HepG2 (cell line): Measurements from ENCODE around the gene FABP1. TPM values are rescaled to one million over a fixed set of nuclear protein-coding genes. Genes with fewer than 3 reads are reported as not detected.

ENCODE experiments used
- BRF2 ChIP-seq: sonication (generic); formaldehyde crosslinking; IDR thresholded peaks from 2 replicates; pipeline ENCODE4 v1.8.1; 2022; ENCODE audit warnings: mild to moderate bottlenecking, missing genetic modification reagents
- CBFB ChIP-seq: sonication (generic); formaldehyde crosslinking; IDR thresholded peaks from 2 replicates; pipeline ENCODE4 v1.4.0; 2020; ENCODE audit warnings: missing genetic modification reagents
- CTCF ChIP-seq: sonication (generic); formaldehyde crosslinking; IDR thresholded peaks from 2 replicates; pipeline ENCODE4 v1.5.0; 2020; ENCODE audit warnings: mild to moderate bottlenecking, missing genetic modification reagents, moderate library complexity
- FOSL2 ChIP-seq: sonication (generic); formaldehyde crosslinking; IDR thresholded peaks from 2 replicates; pipeline ENCODE4 v1.4.0; 2020; ENCODE audit warnings: missing genetic modification reagents
- IRF2 ChIP-seq: IDR thresholded peaks from 2 replicates; pipeline ENCODE4 v1.6.1; 2018; ENCODE audit warnings: missing genetic modification reagents, missing compliant biosample characterization
- KDM5A ChIP-seq: fragments of 200-600 bp; sonication (generic); IDR thresholded peaks from 2 replicates; pipeline ENCODE4 v1.7.0; 2018; ENCODE audit warnings: antibody characterized with exemption, mild to moderate bottlenecking, low read length, borderline replicate concordance
- LBX2 ChIP-seq: sonication (generic); formaldehyde crosslinking; IDR thresholded peaks from 2 replicates; pipeline ENCODE4 v1.5.0; 2020; ENCODE audit warnings: missing genetic modification reagents, mild to moderate bottlenecking, borderline replicate concordance
- MNT ChIP-seq: fragments of 450-650 bp; IDR thresholded peaks from 2 replicates; pipeline ENCODE4 v1.6.1; 2016
- NBN ChIP-seq: fragments of 450-650 bp; conservative IDR thresholded peaks from 2 replicates; pipeline ENCODE4 v1.6.1; 2017
- NCOA1 ChIP-seq: sonication (generic); formaldehyde crosslinking; IDR thresholded peaks from 2 replicates; pipeline ENCODE4 v1.9.0; 2021; ENCODE audit warnings: missing genetic modification reagents
- NR2F6 ChIP-seq, 2 experiments: IDR thresholded peaks; 2 replicates each; pipeline ENCODE4 v1.6.1; 2016; ENCODE audit warnings: antibody characterized with exemption in 1 of 2, mild to moderate bottlenecking in 1 of 2
- RCOR2 ChIP-seq: IDR thresholded peaks from 2 replicates; pipeline ENCODE4 v1.6.1; 2016; ENCODE audit warnings: missing biosample characterization, missing genetic modification reagents
- RFX5 ChIP-seq: IDR thresholded peaks from 2 replicates; pipeline ENCODE4 v1.6.1; 2011; ENCODE audit warnings: low read depth, low read length, improper control_type of control experiment
- SOX5 ChIP-seq: IDR thresholded peaks from 2 replicates; pipeline ENCODE4 v1.6.1; 2016; ENCODE audit warnings: borderline replicate concordance
- SRSF9 ChIP-seq: fragments of 200-400 bp; formaldehyde crosslinking; IDR thresholded peaks from 2 replicates; pipeline ENCODE4 v1.6.1; 2018; ENCODE audit warnings: borderline replicate concordance, mild to moderate bottlenecking, low read depth, low read length; ENCODE audit not compliant: insufficient read depth, poor library complexity, severe bottlenecking
- TOE1 ChIP-seq: sonication (generic); formaldehyde crosslinking; IDR thresholded peaks from 2 replicates; pipeline ENCODE4 v1.4.0; 2020; ENCODE audit warnings: mild to moderate bottlenecking, missing genetic modification reagents
- TRIM24 ChIP-seq: sonication (generic); formaldehyde crosslinking; IDR thresholded peaks from 2 replicates; pipeline ENCODE4 v1.8.0; 2022; ENCODE audit warnings: mild to moderate bottlenecking, missing genetic modification reagents
- U2AF2 ChIP-seq: fragments of 200-400 bp; formaldehyde crosslinking; IDR thresholded peaks from 2 replicates; pipeline ENCODE4 v1.6.1; 2017; ENCODE audit warnings: low read depth, mild to moderate bottlenecking, low read length
- ZNF160 ChIP-seq: sonication (generic); formaldehyde crosslinking; IDR thresholded peaks from 2 replicates; pipeline ENCODE4 v1.8.0; 2022; ENCODE audit warnings: mild to moderate bottlenecking, inconsistent platforms, missing genetic modification reagents
- ZNF34 ChIP-seq: sonication (generic); formaldehyde crosslinking; IDR thresholded peaks from 2 replicates; pipeline ENCODE4 v1.4.0; 2020; ENCODE audit warnings: mild to moderate bottlenecking, missing genetic modification reagents, borderline replicate concordance
- ZNF496 ChIP-seq: sonication (generic); formaldehyde crosslinking; IDR thresholded peaks from 2 replicates; pipeline ENCODE4 v1.8.1; 2023; ENCODE audit warnings: mild to moderate bottlenecking, moderate library complexity, missing genetic modification reagents; ENCODE audit not compliant: insufficient replicate concordance
- ZNF576 ChIP-seq: sonication (generic); formaldehyde crosslinking; IDR thresholded peaks from 2 replicates; pipeline ENCODE4 v1.4.0; 2020; ENCODE audit warnings: mild to moderate bottlenecking, missing genetic modification reagents
- ZNF788 ChIP-seq: sonication (generic); formaldehyde crosslinking; IDR thresholded peaks from 2 replicates; pipeline ENCODE4 v1.5.0; 2020; ENCODE audit warnings: mild to moderate bottlenecking, missing genetic modification reagents, borderline replicate concordance
- ZNF816 ChIP-seq: sonication (generic); formaldehyde crosslinking; IDR thresholded peaks from 2 replicates; pipeline ENCODE4 v1.8.0; 2022; ENCODE audit warnings: missing genetic modification reagents, mild to moderate bottlenecking, borderline replicate concordance
- ZNF850 ChIP-seq: sonication (generic); formaldehyde crosslinking; conservative IDR thresholded peaks from 2 replicates; pipeline ENCODE4 v1.9.0; 2021; ENCODE audit warnings: mild to moderate bottlenecking, missing genetic modification reagents
- ZSCAN30 ChIP-seq: sonication (generic); formaldehyde crosslinking; IDR thresholded peaks from 2 replicates; pipeline ENCODE4 v1.5.0; 2020; ENCODE audit warnings: mild to moderate bottlenecking, missing genetic modification reagents
- polyA plus RNA-seq, 8 experiments: library from polyadenylated mRNA; depleted of rRNA in 3 of 8; stranded (reverse) in 7 of 8; unstranded in 1 of 8; fragments of >200 nt; fragmentation: Illumina TruSeq in 4 of 8; extraction: Trizol in 4 of 8; gene quantifications; 2 replicates each; pipeline versions ENCODE4 v1.2.1 to v1.2.3, GENCODE V29; 2011 to 2016; ENCODE audit warnings: low read depth in 4 of 8, missing spikeins in 1 of 8, mixed read lengths in 1 of 8; ENCODE audit not compliant: insufficient read depth in 1 of 8
- total RNA-seq, 5 experiments: library from RNA; depleted of rRNA; stranded (reverse); fragments of >200 nt; fragmentation: Illumina TruSeq; extraction: Trizol; gene quantifications; 2 replicates each; pipeline ENCODE4 v1.2.3, GENCODE V29; 2016; ENCODE audit warnings: low read depth in 1 of 5

Gene FABP1
- total and polyA plus RNA-seq, 2 of the 13 experiments (the other 11 are each of a cell fraction or from before 2014, with no cell fraction given): 644 to 1,608 TPM

GRCh38 chr2:88125924-88126771 is 1.7 kb downstream of the FABP1 start (continued):
- TF ChIP-seq FOSL2 (no peak), IRF2 (CRISPR knock-in tag) (no peak), MNT (no peak), TRIM24 (CRISPR knock-in tag) (no peak), RFX5 (no peak), NR2F6 (IDR thresholded peaks at IDR 0.05) (no peak), NR2F6 (CRISPR knock-in tag; IDR thresholded peaks at IDR 0.05) (no peak), LBX2 (CRISPR knock-in tag) (no peak), BRF2 (CRISPR knock-in tag) (no peak), ZNF496 (CRISPR knock-in tag) (no peak), ZNF850 (CRISPR knock-in tag) (no peak), SOX5 (CRISPR knock-in tag) (no peak), ZNF34 (CRISPR knock-in tag) (no peak), RCOR2 (CRISPR knock-in tag) (no peak), ZSCAN30 (CRISPR knock-in tag) (no peak; the same call in 1 of the 2 replicates), ZNF788 (CRISPR knock-in tag) (0 out of 2 replicates have a peak, but pooled peaks have one; percentile 41), ZNF160 (0 out of 2 replicates have a peak, but pooled peaks have one; percentile 32), U2AF2 (no peak), KDM5A (no peak), NCOA1 (CRISPR knock-in tag) (no peak), NBN (no peak), CBFB (CRISPR knock-in tag) (no peak), SRSF9 (no peak), ZNF816 (CRISPR knock-in tag) (no peak), ZNF576 (no peak), CTCF (no peak), TOE1 (no peak; the same call in 1 of the 2 replicates)
